Kidney (tissue), 14 donors: ENCODE results near the gene SFXN5. TPM values are rescaled to one million over a fixed set of nuclear protein-coding genes. Genes with fewer than 3 reads are reported as not detected.

Source experiments
- DNase-seq, 5 donors: peaks; one replicate each; pipeline ENCODE4 v3.0.0-alpha.2; 2013 to 2020
- FAIRE-seq: peaks from 2 replicates; lab custom pipeline; 2012; peaks lifted over from hg19 to GRCh38; lab: Jason Lieb, UNC
- H3K27ac ChIP-seq, 2 donors: one replicate each; pipeline ENCODE4 v1.7.0; 2013; ENCODE audit warnings: low read depth in 2 of 2, low read length in 2 of 2, inconsistent platforms in 1 of 2
- H3K27me3 ChIP-seq: one replicate; pipeline ENCODE4 v1.7.1; 2013; ENCODE audit warnings: low read length, inconsistent platforms; ENCODE audit not compliant: control insufficient read depth, insufficient read depth
- H3K36me3 ChIP-seq, 3 donors: one replicate each; pipeline versions ENCODE4 v1.7.0 to v1.7.1; 2013; ENCODE audit warnings: low read length in 3 of 3, control low read depth in 1 of 3, inconsistent platforms in 1 of 3; ENCODE audit not compliant: insufficient read depth in 3 of 3, control insufficient read depth in 2 of 3
- H3K4me1 ChIP-seq, 3 donors: one replicate each; pipeline versions ENCODE4 v1.7.0 to v1.7.1; 2013; ENCODE audit warnings: low read length in 3 of 3, inconsistent platforms in 1 of 3, low read depth in 1 of 3; ENCODE audit not compliant: control insufficient read depth in 2 of 3, insufficient read depth in 2 of 3
- H3K4me3 ChIP-seq, 3 donors: one replicate each; pipeline versions ENCODE4 v1.7.0 to v1.8.1; 2013; ENCODE audit warnings: low read length in 3 of 3, control low read depth in 1 of 3, inconsistent platforms in 1 of 3
- H3K9ac ChIP-seq, 3 donors: one replicate each; pipeline versions ENCODE4 v1.7.0 to v1.7.1; 2013; ENCODE audit warnings: low read length in 3 of 3, control low read depth in 1 of 3, inconsistent platforms in 1 of 3
- H3K9me3 ChIP-seq, 3 donors: one replicate each; pipeline versions ENCODE4 v1.7.0 to v1.7.1; 2013; ENCODE audit warnings: low read length in 3 of 3, control low read depth in 1 of 3, inconsistent platforms in 1 of 3; ENCODE audit not compliant: control insufficient read depth in 2 of 3, insufficient read depth in 1 of 3
- CTCF ChIP-seq: IDR thresholded peaks from 3 replicates; pipeline ENCODE4 v1.5.1; 2012; ENCODE audit warnings: mild to moderate bottlenecking, moderate library complexity, borderline replicate concordance; ENCODE audit not compliant: insufficient read depth; ENCODE audit errors: extremely low read depth
- intact Hi-C: fragments of 100-400 bp; cut with DNase I; formaldehyde crosslinking; loops from one replicate; pipeline ENCODE4 v1.11.1; 2022
- polyA plus RNA-seq: library from polyadenylated mRNA; stranded (reverse); fragments of 350-450 nt; fragmentation: Illumina TruSeq; extraction: RNeasy Lipid Tissue Mini Kit (QIAGEN cat#74804); gene quantifications from one replicate; pipeline ENCODE4 v1.2.3, GENCODE V29; 2014; ENCODE audit warnings: low read depth, low replicate concordance; ENCODE audit not compliant: insufficient read depth
- total RNA-seq: library from RNA; stranded (reverse); fragmentation: NEBNext Ultra II Directional; extraction: Animal tissue kit (Norgen Biotek cat#: 25700); gene quantifications from one replicate; pipeline ENCODE4 v1.2.1, GENCODE V29; 2021
- donor health status: control.
- donor health status: control.
- donor health status: control.
- donor health status: control.
- donor health status: control.
- donor health status: DM: yes; HTN: yes; CAD: no.
- donor health status: Normal renal cell carcinoma (clear cell type).

The SFXN5 gene
- total and polyA plus RNA-seq, 2 donors from 2014 or later = 21.4 to 35.9 TPM

DNA sequence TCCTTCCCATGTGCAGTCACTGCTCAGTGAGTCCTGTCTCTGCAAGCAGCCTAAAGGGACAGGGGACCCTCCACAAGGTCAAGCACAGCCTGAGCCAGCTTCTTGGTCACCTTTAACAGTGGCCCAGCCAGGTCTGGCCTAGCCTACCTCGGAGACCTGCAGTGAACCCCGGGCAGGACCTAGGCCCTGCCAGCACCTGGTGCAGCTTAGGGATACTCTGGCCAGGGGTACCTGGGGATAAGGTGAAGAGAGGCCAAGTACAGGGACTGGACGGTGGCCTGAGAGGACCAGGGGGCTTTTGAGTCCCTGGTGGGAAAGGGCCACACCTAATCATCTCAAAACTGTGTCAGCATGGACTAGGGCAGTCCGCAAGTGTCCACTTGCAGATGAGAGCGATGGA, 86.4 kb downstream of the SFXN5 start:
- no peak for FAIRE-seq
- peak overlapping the region in 1 of 3 donors; percentile 53 for H3K9ac ChIP-seq

GRCh38 chr2:72984172-72984671, 87.3 kb downstream of the SFXN5 start:
- intact Hi-C loops = no loop called here
- peak overlapping the region in 1 of 3 donors; percentile 53 for H3K9ac ChIP-seq
- no peaks in the 10 kb centered on the region for H3K9me3 ChIP-seq
- peaks cover 0 to 2% (median 0%) of the 10 kb centered on the region in 3 donors for H3K36me3 ChIP-seq
- peak overlapping the region; percentile 80 to 83 for H3K27ac ChIP-seq
- H3K27me3 ChIP-seq = no peaks in the 10 kb centered on the region
- FAIRE-seq (no peak), DNase-seq (peak in 3 of 5 donors; percentile 34 to 51 (median 47))
- peaks cover 0 to 33% (median 21%) of the 10 kb centered on the region in 3 donors for H3K4me1 ChIP-seq
- H3K4me3 ChIP-seq = no peak overlapping the region
- no peak for TF ChIP-seq CTCF

More for the DNA sequence above, 86.4 kb downstream of the SFXN5 start:
- peaks cover 0 to 36% (median 21%) of the 10 kb centered on the region in 3 donors for H3K4me1 ChIP-seq
- H3K9me3 ChIP-seq = no peaks in the 10 kb centered on the region
- intact Hi-C loops = no loop called here
- peak overlapping the region; percentile 80 to 83 for H3K27ac ChIP-seq
- no peaks in the 10 kb centered on the region for H3K27me3 ChIP-seq
- no peak for TF ChIP-seq CTCF
- H3K4me3 ChIP-seq = no peak overlapping the region
- H3K36me3 ChIP-seq = peaks cover 0 to 2% (median 0%) of the 10 kb centered on the region in 3 donors
- peak in 2 of 5 donors; percentile 33 to 35 for DNase-seq

DNA sequence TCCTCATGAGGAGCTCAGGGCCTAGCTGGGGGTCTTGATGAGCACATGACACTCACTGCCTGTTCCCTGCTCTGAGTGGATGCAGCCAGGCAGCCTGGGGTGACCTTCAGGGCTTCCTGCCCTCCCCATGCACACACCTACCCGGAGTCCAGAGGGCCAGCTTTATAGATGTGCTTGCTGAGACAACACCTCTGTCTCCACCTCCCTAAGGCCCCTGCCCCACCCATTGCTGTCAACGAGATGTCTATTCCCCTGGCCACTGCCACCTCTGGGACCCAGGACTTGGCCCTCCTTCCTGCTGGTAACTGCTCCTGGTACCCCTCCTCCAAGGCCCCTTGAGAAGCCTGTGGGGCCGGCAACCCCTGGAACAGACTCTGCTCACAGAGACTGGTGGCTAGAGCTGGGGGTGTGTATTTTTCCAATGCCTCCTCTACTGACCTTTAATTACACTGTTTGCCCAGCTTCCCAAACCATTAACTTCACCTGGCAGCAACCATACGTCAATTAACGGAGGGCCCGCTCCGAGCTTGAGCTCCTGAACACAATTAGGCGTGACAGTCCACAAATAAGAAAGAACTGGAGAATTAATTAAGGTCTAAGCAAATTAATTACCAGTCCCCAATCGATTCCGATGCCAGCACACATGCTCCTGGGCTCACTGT, 87.9 kb downstream of the SFXN5 start:
- peaks cover 0 to 32% (median 21%) of the 10 kb centered on the region in 3 donors for H3K4me1 ChIP-seq

More for the DNA sequence above, 87.9 kb downstream of the SFXN5 start:
- Histone ChIP-seq H3K9me3 (no peaks in the 10 kb centered on the region), H3K4me3 (no peak overlapping the region), H3K27me3 (no peaks in the 10 kb centered on the region), H3K36me3 (peaks cover 0 to 2% (median 0%) of the 10 kb centered on the region in 3 donors), H3K9ac (peak overlapping the region in 1 of 3 donors; percentile 28), H3K27ac (peak overlapping the region; percentile 80 to 83)
- intact Hi-C loops = no loop called here
- FAIRE-seq (no peak), DNase-seq (peak in 4 of 5 donors; percentile 31 to 60 (median 55))
- no peak for TF ChIP-seq CTCF
